Uterus (tissue), 4 donors: ENCODE data around the gene SLC35F1. TPM values are rescaled to one million over a fixed set of nuclear protein-coding genes. Genes with fewer than 3 reads are reported as not detected.

Experiments used
- DNase-seq, 2 donors: peaks; one replicate each; pipeline ENCODE4 v3.0.0-alpha.2; 2019 to 2020
- H3K27ac ChIP-seq, 2 donors: fragments of 200-600 bp; sonication (generic); 1 replicate in 1 of 2; 2 replicates in 1 of 2; pipeline ENCODE4 v1.5.1; 2016 to 2018
- H3K27me3 ChIP-seq, 2 donors: fragments of 200-600 bp; sonication (generic); one replicate each; pipeline ENCODE4 v1.5.1; 2018 to 2019; ENCODE audit warnings: control low read depth in 1 of 2
- H3K36me3 ChIP-seq, 2 donors: fragments of 200-600 bp; sonication (generic); one replicate each; pipeline ENCODE4 v1.5.1; 2019; ENCODE audit warnings: control low read depth in 1 of 2
- H3K4me1 ChIP-seq, 2 donors: fragments of 200-600 bp; sonication (generic); one replicate each; pipeline ENCODE4 v1.5.1; 2018 to 2019; ENCODE audit warnings: control low read depth in 1 of 2
- H3K4me3 ChIP-seq, 2 donors: fragments of 200-600 bp; sonication (generic); 1 replicate in 1 of 2; 2 replicates in 1 of 2; pipeline ENCODE4 v1.5.1; 2018 to 2019; ENCODE audit warnings: mild to moderate bottlenecking in 1 of 2
- H3K9me3 ChIP-seq, 2 donors: fragments of 200-600 bp; sonication (generic); one replicate each; pipeline ENCODE4 v1.5.1; 2019; ENCODE audit warnings: control low read depth in 1 of 2
- POLR2A ChIP-seq, 2 donors: fragments of 450-650 bp; IDR thresholded peaks; one replicate each; pipeline ENCODE4 v1.6.1; 2016; ENCODE audit warnings: antibody characterized with exemption in 2 of 2, mild to moderate bottlenecking in 1 of 2, moderate library complexity in 1 of 2
- intact Hi-C: fragments of 100-400 bp; cut with DNase I; formaldehyde crosslinking; loops from one replicate; pipeline ENCODE4 v1.15.1; 2023; ENCODE audit warnings: low total_unique reads
- total RNA-seq, 4 donors: library from RNA; depleted of rRNA in 3 of 4; stranded (reverse); fragments of >200 nt in 3 of 4; gene quantifications; one replicate each; pipeline versions ENCODE4 v1.1.0 to v1.2.4, GENCODE V29; 2014 to 2023
- TF ChIP-seq, protein P1 (sequence below), 4 experiments: fragments of 200-600 bp in 2 of 4; fragments of 450-650 bp in 2 of 4; sonication (generic) in 2 of 4; IDR thresholded peaks; one replicate each; pipeline ENCODE4 v1.5.1; 2016 to 2019; ENCODE audit warnings: antibody characterized with exemption in 4 of 4, mild to moderate bottlenecking in 2 of 4, moderate library complexity in 1 of 4
- donor health status: DM: yes; HTN: yes; CAD: no.

The SLC35F1 gene
- total RNA-seq, 4 donors from 2014 or later, result 1.0 to 12.1 (median 9.7) TPM

DNA sequence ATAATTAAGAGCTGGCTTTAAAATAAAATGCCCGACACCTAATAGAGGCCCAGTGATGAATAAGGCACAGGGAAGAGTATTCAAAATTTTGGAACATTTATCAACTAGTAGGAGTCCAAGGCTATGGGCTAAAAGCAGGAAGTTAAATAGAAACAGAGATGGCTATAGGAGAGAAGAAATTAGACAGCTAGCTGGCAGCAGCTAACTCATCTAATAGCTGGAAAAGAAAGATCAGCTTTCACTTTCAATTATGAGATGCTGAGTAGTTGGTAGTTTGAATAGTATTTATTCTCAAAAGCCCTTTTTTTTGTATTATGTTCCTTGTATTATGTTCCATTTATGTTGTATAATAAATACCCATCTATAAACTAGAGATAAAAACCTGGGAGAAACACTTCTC, 215.7 kb downstream of the SLC35F1 start:
- intact Hi-C loops, result no loop called here
- H3K4me3 ChIP-seq, result no peak overlapping the region
- no peaks in the 10 kb centered on the region for H3K9me3 ChIP-seq
- no peak overlapping the region for H3K27ac ChIP-seq
- H3K4me1 ChIP-seq, result no peaks in the 10 kb centered on the region
- TF ChIP-seq, protein P1, sequence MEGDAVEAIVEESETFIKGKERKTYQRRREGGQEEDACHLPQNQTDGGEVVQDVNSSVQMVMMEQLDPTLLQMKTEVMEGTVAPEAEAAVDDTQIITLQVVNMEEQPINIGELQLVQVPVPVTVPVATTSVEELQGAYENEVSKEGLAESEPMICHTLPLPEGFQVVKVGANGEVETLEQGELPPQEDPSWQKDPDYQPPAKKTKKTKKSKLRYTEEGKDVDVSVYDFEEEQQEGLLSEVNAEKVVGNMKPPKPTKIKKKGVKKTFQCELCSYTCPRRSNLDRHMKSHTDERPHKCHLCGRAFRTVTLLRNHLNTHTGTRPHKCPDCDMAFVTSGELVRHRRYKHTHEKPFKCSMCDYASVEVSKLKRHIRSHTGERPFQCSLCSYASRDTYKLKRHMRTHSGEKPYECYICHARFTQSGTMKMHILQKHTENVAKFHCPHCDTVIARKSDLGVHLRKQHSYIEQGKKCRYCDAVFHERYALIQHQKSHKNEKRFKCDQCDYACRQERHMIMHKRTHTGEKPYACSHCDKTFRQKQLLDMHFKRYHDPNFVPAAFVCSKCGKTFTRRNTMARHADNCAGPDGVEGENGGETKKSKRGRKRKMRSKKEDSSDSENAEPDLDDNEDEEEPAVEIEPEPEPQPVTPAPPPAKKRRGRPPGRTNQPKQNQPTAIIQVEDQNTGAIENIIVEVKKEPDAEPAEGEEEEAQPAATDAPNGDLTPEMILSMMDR (IDR thresholded peaks at IDR 0.05), result no peak
- no peak for TF ChIP-seq POLR2A (IDR thresholded peaks at IDR 0.05)
- DNase-seq, result no peak
- H3K27me3 ChIP-seq, result no peaks in the 10 kb centered on the region
- H3K36me3 ChIP-seq, result no peaks in the 10 kb centered on the region

DNA sequence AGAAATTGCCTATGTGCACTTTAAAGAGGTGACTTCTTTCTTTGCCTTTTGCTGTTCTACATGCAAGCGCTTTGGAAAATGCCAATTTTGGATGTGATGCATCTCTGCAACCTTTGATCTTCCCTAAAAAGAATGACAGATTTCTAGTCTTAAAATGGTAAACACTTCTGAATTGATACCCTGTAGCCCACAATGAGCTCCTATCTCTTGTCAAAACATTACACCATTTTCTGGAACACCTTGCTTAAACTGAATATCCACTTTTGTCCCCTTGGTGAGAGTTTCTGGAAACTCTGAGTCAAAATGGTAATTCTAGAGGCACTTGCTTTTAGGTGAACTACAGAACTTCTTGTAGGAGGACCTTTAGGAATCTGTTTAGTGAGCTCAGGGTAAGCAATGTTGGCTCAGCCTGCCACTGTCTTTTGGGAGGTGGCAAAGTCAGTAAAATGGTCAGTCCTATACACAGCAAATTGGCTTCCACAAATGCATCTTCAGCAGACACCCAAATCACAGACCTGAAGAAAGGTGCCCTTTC, 216.5 kb downstream of the SLC35F1 start:
- no peaks in the 10 kb centered on the region for H3K36me3 ChIP-seq
- TF ChIP-seq, protein P1 (IDR thresholded peaks at IDR 0.05), result no peak
- TF ChIP-seq POLR2A (IDR thresholded peaks at IDR 0.05), result no peak
- no peaks in the 10 kb centered on the region for H3K9me3 ChIP-seq
- H3K27ac ChIP-seq, result no peak overlapping the region
- intact Hi-C loops, result no loop called here
- H3K27me3 ChIP-seq, result no peaks in the 10 kb centered on the region
- no peak for DNase-seq
- H3K4me1 ChIP-seq, result no peaks in the 10 kb centered on the region
- H3K4me3 ChIP-seq, result no peak overlapping the region

DNA sequence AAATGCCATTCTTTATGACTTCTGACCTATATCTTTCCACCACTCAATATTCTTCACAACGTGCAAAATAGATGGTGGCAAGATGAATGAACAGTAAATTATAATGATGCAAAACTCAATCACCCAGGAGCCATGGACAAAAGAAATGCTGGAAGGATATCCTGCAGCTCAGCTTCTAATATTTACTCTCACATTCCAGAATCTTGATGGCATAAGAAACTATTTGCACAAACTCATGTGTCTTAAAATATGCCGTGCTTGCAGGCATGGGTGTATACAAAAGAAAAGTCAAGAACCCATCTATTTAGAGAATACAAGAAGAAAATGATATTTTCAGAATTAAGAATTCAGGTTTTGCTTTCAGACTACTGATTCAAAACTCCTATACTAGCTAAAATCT, 217.8 kb downstream of the SLC35F1 start:
- Histone ChIP-seq H3K36me3 (no peaks in the 10 kb centered on the region), H3K9me3 (no peaks in the 10 kb centered on the region), H3K4me3 (no peak overlapping the region), H3K4me1 (no peaks in the 10 kb centered on the region), H3K27ac (no peak overlapping the region), H3K27me3 (no peaks in the 10 kb centered on the region)
- DNase-seq, result no peak
- intact Hi-C loops, result no loop called here
- TF ChIP-seq, protein P1 (IDR thresholded peaks at IDR 0.05), result no peak
- TF ChIP-seq POLR2A (IDR thresholded peaks at IDR 0.05), result no peak

DNA sequence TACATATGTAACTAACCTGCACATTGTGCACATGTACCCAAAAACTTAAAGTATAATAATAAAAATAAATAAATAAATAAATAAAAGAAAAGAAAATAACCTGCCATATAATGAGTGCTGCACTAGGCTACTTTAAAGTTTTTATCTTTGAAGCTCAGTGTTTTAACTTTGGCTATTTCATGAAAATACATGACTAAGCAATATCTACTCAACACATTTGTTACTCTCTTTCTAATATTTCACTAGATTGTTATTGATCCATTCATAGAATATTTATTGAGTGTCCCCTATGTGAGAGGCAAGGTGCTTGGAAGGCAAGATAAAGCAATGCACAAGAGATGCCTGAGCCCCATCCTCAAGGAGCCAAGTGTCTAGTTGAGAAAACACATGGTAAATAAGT, 221.7 kb downstream of the SLC35F1 start:
- H3K36me3 ChIP-seq, result no peaks in the 10 kb centered on the region
- H3K4me1 ChIP-seq, result no peaks in the 10 kb centered on the region
- H3K4me3 ChIP-seq, result no peak overlapping the region
- H3K9me3 ChIP-seq, result no peaks in the 10 kb centered on the region
- intact Hi-C loops, result no loop called here
- DNase-seq, result no peak
- H3K27me3 ChIP-seq, result no peaks in the 10 kb centered on the region
- H3K27ac ChIP-seq, result no peak overlapping the region
- TF ChIP-seq, protein P1 (IDR thresholded peaks at IDR 0.05), result no peak
- no peak for TF ChIP-seq POLR2A (IDR thresholded peaks at IDR 0.05)

DNA sequence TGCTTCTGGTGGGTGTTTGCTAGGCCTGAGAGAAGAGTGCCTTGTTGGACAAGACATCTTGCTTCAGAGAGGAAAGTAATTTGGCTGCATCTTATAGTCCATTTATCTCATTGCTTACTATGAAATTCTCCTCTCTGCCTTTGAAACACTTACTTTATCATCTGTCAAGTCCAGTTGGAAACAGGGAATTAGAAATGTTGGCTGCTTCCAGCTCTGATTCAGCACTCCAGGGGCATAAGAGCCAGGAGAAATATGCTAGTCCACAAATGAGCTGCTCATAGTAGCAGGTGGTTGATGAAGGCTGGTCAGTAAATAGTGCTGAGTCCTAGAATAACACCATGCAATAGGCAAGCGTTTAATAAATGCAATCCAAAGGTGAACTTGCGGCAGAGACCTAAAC, 227.1 kb downstream of the SLC35F1 start:
- DNase-seq, result no peak
- H3K27me3 ChIP-seq, result no peaks in the 10 kb centered on the region
- H3K9me3 ChIP-seq, result no peaks in the 10 kb centered on the region
- no peak overlapping the region for H3K4me3 ChIP-seq
- intact Hi-C loops, result no loop called here
- TF ChIP-seq POLR2A (IDR thresholded peaks at IDR 0.05), result no peak
- TF ChIP-seq, protein P1 (IDR thresholded peaks at IDR 0.05), result no peak
- H3K27ac ChIP-seq, result no peak overlapping the region
- H3K4me1 ChIP-seq, result no peaks in the 10 kb centered on the region
- H3K36me3 ChIP-seq, result no peaks in the 10 kb centered on the region
